CD4-positive, alpha-beta T cell (primary cell): Measurements from ENCODE around the gene ARFGEF3. TPM values are rescaled to one million over a fixed set of nuclear protein-coding genes. Genes with fewer than 3 reads are reported as not detected.

ENCODE experiments used
- ATAC-seq: fragments of 200-7000 bp; cut with Tn5 transposase; one replicate; pipeline ENCODE4 v1.10.0; 2022; ENCODE audit warnings: mild to moderate bottlenecking; ENCODE audit not compliant: poor library complexity
- CTCF ChIA-PET: fragments of 350-600 bp; sonication (Branson Sonifier 250); formaldehyde crosslinking; loops from one replicate; lab custom pipeline; 2021; ENCODE audit warnings: antibody characterized with exemption, inconsistent platforms; lab: Charles Lee
- POLR2A ChIA-PET: fragments of 350-600 bp; sonication (Branson Sonifier 250); formaldehyde crosslinking; loops from one replicate; lab custom pipeline; 2021; ENCODE audit warnings: antibody characterized with exemption, inconsistent platforms; lab: Charles Lee
- DNase-seq, 14 experiments: peaks; one replicate each; pipeline ENCODE4 v3.0.0-alpha.2; 2013 to 2020; ENCODE audit warnings: mixed read lengths in 2 of 14
- H3K27ac ChIP-seq, 2 donors: one replicate each; pipeline versions ENCODE4 v1.5.1 to v1.7.0; 2013; ENCODE audit warnings: low read length in 2 of 2, low read depth in 1 of 2, mild to moderate bottlenecking in 1 of 2
- H3K27me3 ChIP-seq, 2 experiments: 1 replicate in 1 of 2; 2 replicates in 1 of 2; pipeline versions ENCODE4 v1.6.1 to v1.7.0; 2013; ENCODE audit warnings: low read length in 2 of 2, control low read depth in 1 of 2, mild to moderate bottlenecking in 1 of 2, moderate library complexity in 1 of 2; ENCODE audit not compliant: insufficient read depth in 2 of 2, control insufficient read depth in 1 of 2
- H3K36me3 ChIP-seq: one replicate; pipeline ENCODE4 v1.6.1; 2013; ENCODE audit warnings: low read length, control low read depth; ENCODE audit not compliant: insufficient read depth
- H3K4me1 ChIP-seq: one replicate; pipeline ENCODE4 v1.6.1; 2013; ENCODE audit warnings: low read length, control low read depth; ENCODE audit not compliant: insufficient read depth
- H3K4me3 ChIP-seq: one replicate; pipeline ENCODE4 v1.5.1; 2013; ENCODE audit warnings: mild to moderate bottlenecking, low read length, moderate library complexity
- H3K9me3 ChIP-seq, 2 experiments: 1 replicate in 1 of 2; 2 replicates in 1 of 2; pipeline versions ENCODE4 v1.6.1 to v1.7.0; 2013; ENCODE audit warnings: low read length in 2 of 2, mild to moderate bottlenecking in 2 of 2, control low read depth in 1 of 2, moderate library complexity in 1 of 2; ENCODE audit not compliant: control insufficient read depth in 1 of 2, insufficient read depth in 1 of 2
- H3K27ac Mint-ChIP-seq: one replicate; pipeline ENCODE4 v1.8.0; 2020; ENCODE audit warnings: mixed read lengths
- H3K27me3 Mint-ChIP-seq: one replicate; pipeline ENCODE4 v1.8.0; 2021; ENCODE audit warnings: mixed read lengths
- H3K36me3 Mint-ChIP-seq: one replicate; pipeline ENCODE4 v1.8.0; 2021; ENCODE audit warnings: low read depth, mixed read lengths
- H3K4me1 Mint-ChIP-seq: one replicate; pipeline ENCODE4 v1.8.0; 2021; ENCODE audit warnings: low read depth, mixed read lengths
- H3K4me3 Mint-ChIP-seq: one replicate; pipeline ENCODE4 v1.8.0; 2020; ENCODE audit warnings: mild to moderate bottlenecking, mixed read lengths
- H3K9me3 Mint-ChIP-seq: one replicate; pipeline ENCODE4 v1.8.0; 2020; ENCODE audit warnings: mixed read lengths
- intact Hi-C, 2 experiments: fragments of 100-400 bp; cut with DNase I in 1 of 2; cut with micrococcal nuclease in 1 of 2; formaldehyde crosslinking; loops; one replicate each; pipeline versions ENCODE4 v1.15.1 to v1.9.0; 2023 to 2025; cut with DNase I, micrococcal nuclease
- total RNA-seq, 174 experiments: library from RNA in 2 of 174; stranded (reverse) in 2 of 174; gene quantifications; one replicate each; pipeline ENCODE4 v1.2.3 and lab custom pipeline; 2021 to 2026
- TF ChIP-seq, protein P1 (sequence below): fragments of 200-600 bp; IDR thresholded peaks from one replicate; pipeline ENCODE4 v1.8.0; 2022; ENCODE audit warnings: antibody characterized with exemption, mild to moderate bottlenecking

Gene ARFGEF3
- total RNA-seq, 2 experiments from 2014 or later: not detected

DNA sequence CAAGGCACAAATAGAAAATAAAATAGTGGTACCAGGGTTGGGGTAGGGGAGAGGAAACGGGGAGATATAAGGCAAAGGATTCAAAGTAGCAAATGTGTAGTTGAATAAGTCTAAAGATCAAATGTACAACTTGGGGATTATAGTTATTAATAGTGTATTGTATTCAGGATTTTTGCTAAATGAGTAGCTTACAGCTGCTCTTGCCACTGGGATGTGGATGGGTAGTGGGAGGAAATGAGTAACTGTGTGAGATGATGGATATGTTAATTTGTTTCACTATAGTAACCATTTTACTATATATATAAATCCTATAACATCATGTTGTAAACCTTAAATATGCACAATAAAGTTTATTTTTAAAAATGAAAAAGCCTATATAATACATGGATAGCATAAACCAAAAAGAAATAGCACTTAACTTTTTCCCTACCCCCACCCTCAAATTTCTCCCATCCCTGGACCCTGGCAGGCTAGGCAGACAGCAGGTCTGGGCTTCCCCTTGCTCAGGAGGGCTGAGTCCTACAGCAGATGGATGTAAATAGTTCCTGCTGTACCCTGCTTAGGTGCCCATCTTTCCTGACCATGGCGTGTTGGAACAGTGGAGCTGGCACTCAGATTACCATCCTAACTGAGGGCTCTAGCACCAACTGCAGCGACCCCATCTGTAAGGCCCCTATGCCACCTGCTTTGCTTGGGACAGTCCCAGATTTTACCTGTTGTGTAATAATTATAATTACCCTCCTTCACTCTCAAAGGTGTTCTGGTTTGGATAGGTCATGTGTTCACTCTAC lies 85.1 kb downstream of the ARFGEF3 start:
- no peak overlapping the region for H3K27ac ChIP-seq
- Mint-ChIP-seq H3K36me3 (no peaks in the 10 kb centered on the region), H3K4me3 (no peak overlapping the region), H3K9me3 (no peaks in the 10 kb centered on the region), H3K27me3 (peaks cover 7% of the 10 kb centered on the region), H3K4me1 (no peaks in the 10 kb centered on the region), H3K27ac (no peak overlapping the region)
- intact Hi-C loops: no loop called here
- H3K9me3 ChIP-seq: no peaks in the 10 kb centered on the region
- ATAC-seq: no peak
- TF ChIP-seq, protein P1, sequence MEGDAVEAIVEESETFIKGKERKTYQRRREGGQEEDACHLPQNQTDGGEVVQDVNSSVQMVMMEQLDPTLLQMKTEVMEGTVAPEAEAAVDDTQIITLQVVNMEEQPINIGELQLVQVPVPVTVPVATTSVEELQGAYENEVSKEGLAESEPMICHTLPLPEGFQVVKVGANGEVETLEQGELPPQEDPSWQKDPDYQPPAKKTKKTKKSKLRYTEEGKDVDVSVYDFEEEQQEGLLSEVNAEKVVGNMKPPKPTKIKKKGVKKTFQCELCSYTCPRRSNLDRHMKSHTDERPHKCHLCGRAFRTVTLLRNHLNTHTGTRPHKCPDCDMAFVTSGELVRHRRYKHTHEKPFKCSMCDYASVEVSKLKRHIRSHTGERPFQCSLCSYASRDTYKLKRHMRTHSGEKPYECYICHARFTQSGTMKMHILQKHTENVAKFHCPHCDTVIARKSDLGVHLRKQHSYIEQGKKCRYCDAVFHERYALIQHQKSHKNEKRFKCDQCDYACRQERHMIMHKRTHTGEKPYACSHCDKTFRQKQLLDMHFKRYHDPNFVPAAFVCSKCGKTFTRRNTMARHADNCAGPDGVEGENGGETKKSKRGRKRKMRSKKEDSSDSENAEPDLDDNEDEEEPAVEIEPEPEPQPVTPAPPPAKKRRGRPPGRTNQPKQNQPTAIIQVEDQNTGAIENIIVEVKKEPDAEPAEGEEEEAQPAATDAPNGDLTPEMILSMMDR: no peak
- no peak overlapping the region for H3K4me3 ChIP-seq
- ChIA-PET CTCF (no interaction called here), POLR2A (no interaction called here)
- DNase-seq: no peak
- H3K4me1 ChIP-seq: no peaks in the 10 kb centered on the region
- H3K36me3 ChIP-seq: no peaks in the 10 kb centered on the region
- no peaks in the 10 kb centered on the region for H3K27me3 ChIP-seq

DNA sequence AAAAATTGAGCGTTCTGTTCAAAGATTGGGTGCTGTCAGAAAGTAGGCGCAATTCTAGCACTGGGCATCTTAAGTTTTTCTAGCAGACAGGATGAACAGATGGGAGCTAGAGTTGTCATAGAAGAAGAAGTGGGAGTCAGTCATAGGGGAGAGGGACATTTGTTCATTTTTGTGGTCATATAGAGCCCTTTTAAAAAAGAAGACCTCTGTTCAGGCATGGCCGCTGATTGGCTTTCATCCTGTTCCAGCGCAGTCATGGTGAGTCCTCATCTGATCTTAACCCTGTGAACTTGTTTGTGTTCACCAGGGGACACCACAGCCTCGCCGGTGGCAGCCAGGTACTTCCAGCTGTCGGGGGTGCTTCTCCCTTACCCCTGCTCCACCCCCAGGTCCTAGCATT lies 86.3 kb downstream of the ARFGEF3 start:
- no peak for ATAC-seq
- Mint-ChIP-seq H3K36me3 (no peaks in the 10 kb centered on the region), H3K27me3 (peaks cover 3% of the 10 kb centered on the region)

DNA sequence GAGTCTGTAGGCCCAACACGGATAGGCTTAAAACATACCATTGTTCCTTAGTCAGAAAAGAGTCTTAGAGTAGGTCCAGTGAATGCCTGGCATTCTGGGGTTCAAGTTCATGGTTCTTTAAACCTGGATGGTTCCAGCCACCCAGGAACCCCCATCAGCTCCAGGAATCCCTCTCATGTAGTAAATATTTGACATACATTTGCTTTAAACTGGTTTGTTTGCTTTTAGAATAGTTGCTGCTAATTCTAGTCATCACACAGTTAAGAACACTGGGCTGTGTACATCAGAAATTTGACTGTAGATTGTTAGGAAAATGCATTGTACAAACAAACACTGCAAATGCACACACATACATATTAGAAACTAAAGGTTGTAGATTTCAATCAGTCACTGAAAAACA lies 87.1 kb downstream of the ARFGEF3 start:
- CTCF ChIA-PET: no interaction called here

More for the DNA sequence above, 86.3 kb downstream of the ARFGEF3 start:
- Histone ChIP-seq H3K27me3 (no peaks in the 10 kb centered on the region), H3K36me3 (no peaks in the 10 kb centered on the region), H3K4me1 (no peaks in the 10 kb centered on the region), H3K27ac (no peak overlapping the region), H3K4me3 (no peak overlapping the region), H3K9me3 (no peaks in the 10 kb centered on the region)
- no peak overlapping the region for H3K4me3 Mint-ChIP-seq
- no peaks in the 10 kb centered on the region for H3K4me1 Mint-ChIP-seq
- DNase-seq: no peak
- TF ChIP-seq, protein P1: no peak
- intact Hi-C loops: no loop called here
- H3K27ac Mint-ChIP-seq: no peak overlapping the region
- ChIA-PET CTCF (no interaction called here), POLR2A (no interaction called here)
- no peaks in the 10 kb centered on the region for H3K9me3 Mint-ChIP-seq

More for the DNA sequence above, 87.1 kb downstream of the ARFGEF3 start:
- no peaks in the 10 kb centered on the region for H3K9me3 ChIP-seq
- peaks cover 6% of the 10 kb centered on the region for H3K27me3 Mint-ChIP-seq
- TF ChIP-seq, protein P1: no peak
- H3K4me1 ChIP-seq: no peaks in the 10 kb centered on the region
- no peak overlapping the region for H3K4me3 Mint-ChIP-seq
- no peak overlapping the region for H3K27ac Mint-ChIP-seq
- POLR2A ChIA-PET: no interaction called here
- no peaks in the 10 kb centered on the region for H3K36me3 Mint-ChIP-seq
- no peaks in the 10 kb centered on the region for H3K27me3 ChIP-seq
- intact Hi-C loops: no loop called here
- DNase-seq: no peak
- no peaks in the 10 kb centered on the region for H3K36me3 ChIP-seq
- no peaks in the 10 kb centered on the region for H3K4me1 Mint-ChIP-seq
- no peak overlapping the region for H3K4me3 ChIP-seq
- H3K27ac ChIP-seq: no peak overlapping the region
- no peaks in the 10 kb centered on the region for H3K9me3 Mint-ChIP-seq
- no peak for ATAC-seq
